Neural crest cell (in vitro differentiated cells): ENCODE measurements around the gene SNTA1. TPM values are rescaled to one million over a fixed set of nuclear protein-coding genes. Genes with fewer than 3 reads are reported as not detected.
"Not testable (repeated sequence)": the region's sequence is repeated elsewhere in the genome, so short reads cannot be mapped to it uniquely, and the experiment has no call there.

Experiments
- DNase-seq: peaks from one replicate; pipeline ENCODE4 v3.0.0; 2021; ENCODE audit warnings: low read depth, mixed read lengths, low spot score
- H3K27ac Mint-ChIP-seq: one replicate; pipeline ENCODE4 v1.8.0; 2021; ENCODE audit warnings: mild to moderate bottlenecking, mixed read lengths; ENCODE audit not compliant: unreplicated experiment
- H3K27me3 Mint-ChIP-seq: 2 replicates; pipeline ENCODE4 v1.8.0; 2021; ENCODE audit warnings: low read depth, mild to moderate bottlenecking, mixed read lengths
- H3K36me3 Mint-ChIP-seq: 2 replicates; pipeline ENCODE4 v1.8.0; 2021; ENCODE audit warnings: low read depth, mild to moderate bottlenecking, mixed read lengths
- H3K4me1 Mint-ChIP-seq: 2 replicates; pipeline ENCODE4 v1.8.0; 2021; ENCODE audit warnings: mixed read lengths
- H3K4me3 Mint-ChIP-seq: one replicate; pipeline ENCODE4 v1.8.0; 2021; ENCODE audit warnings: mild to moderate bottlenecking, mixed read lengths
- H3K9me3 Mint-ChIP-seq: 2 replicates; pipeline ENCODE4 v1.8.0; 2021; ENCODE audit warnings: mixed read lengths
- CTCF ChIP-seq: fragments of 200-600 bp; sonication (generic); conservative IDR thresholded peaks from 2 replicates; pipeline ENCODE4 v1.5.0; 2021; ENCODE audit warnings: antibody characterized with exemption, mild to moderate bottlenecking
- long read RNA-seq: library from polyadenylated mRNA; unstranded; transcript quantifications from one replicate; pipeline ENCODE4 v2.0.0, GENCODE V29; 2020
- total RNA-seq: library from RNA; stranded (reverse); gene quantifications from 2 replicates; pipeline ENCODE4 v1.2.1, GENCODE V29; 2021

Gene SNTA1
- 9.4 and 10.3 TPM in 2 replicates for total RNA-seq
- long read RNA-seq, partial matches to known transcripts, result 2 of 3 reads
- long read RNA-seq, other reads (novel, unspliced or antisense), result 1 of 3 reads

- DNase-seq, result peak; percentile 95
- peaks cover 18% of the 10 kb centered on the region for H3K4me1 Mint-ChIP-seq
- H3K27me3 Mint-ChIP-seq, result peaks cover 23% of the 10 kb centered on the region
- no peaks in the 10 kb centered on the region for H3K36me3 Mint-ChIP-seq
- H3K4me3 Mint-ChIP-seq, result peak within 1 kb of the TSS; percentile 92
- no peak for TF ChIP-seq CTCF
- peak within 1 kb of the TSS; percentile 89 for H3K27ac Mint-ChIP-seq
- peaks cover 4% of the 10 kb centered on the region for H3K9me3 Mint-ChIP-seq
Observed at GRCh38 chr20:33443512-33444239, at the start of gene SNTA1. TSS of gene SNTA1 (minus strand) at chr20:33443763. CDS start at chr20:33443620, 143 bp downstream.

- no peaks in the 10 kb centered on the region for H3K36me3 Mint-ChIP-seq
- TF ChIP-seq CTCF, result no peak
Observed at GRCh38 chr20:33490934-33491656, 47.5 kb upstream of the SNTA1 start.

GRCh38 chr20:33490023-33490933 is 46.7 kb upstream of the SNTA1 start, which contains the start of gene CBFA2T2:
TSS of gene CBFA2T2 (plus strand) at chr20:33490096. CDS start at chr20:33490268, 172 bp downstream.
- peak within 1 kb of the TSS; percentile 91 for H3K27ac Mint-ChIP-seq
- H3K36me3 Mint-ChIP-seq, result no peaks in the 10 kb centered on the region
- H3K4me1 Mint-ChIP-seq, result peaks cover 9% of the 10 kb centered on the region
- H3K27me3 Mint-ChIP-seq, result no peaks in the 10 kb centered on the region
- no peaks in the 10 kb centered on the region for H3K9me3 Mint-ChIP-seq
- peak within 1 kb of the TSS; percentile 87 for H3K4me3 Mint-ChIP-seq
- no peak for TF ChIP-seq CTCF
- DNase-seq, result no peak

More at GRCh38 chr20:33490934-33491656, 47.5 kb upstream of the SNTA1 start:
- Mint-ChIP-seq H3K4me1 (peaks cover 9% of the 10 kb centered on the region), H3K4me3 (peak overlapping the region; percentile 87), H3K27ac (peak overlapping the region; percentile 13), H3K9me3 (no peaks in the 10 kb centered on the region), H3K27me3 (no peaks in the 10 kb centered on the region)
- DNase-seq, result no peak

GRCh38 chr20:33489495-33490022 is 46.0 kb upstream of the SNTA1 start:
- Mint-ChIP-seq H3K27ac (peak overlapping the region; percentile 91), H3K4me3 (peak overlapping the region; percentile 87), H3K9me3 (no peaks in the 10 kb centered on the region), H3K4me1 (peaks cover 9% of the 10 kb centered on the region), H3K27me3 (no peaks in the 10 kb centered on the region), H3K36me3 (no peaks in the 10 kb centered on the region)
- peak; percentile 100 for DNase-seq
- no peak for TF ChIP-seq CTCF

- H3K4me1 Mint-ChIP-seq, H3K36me3 Mint-ChIP-seq, H3K27ac Mint-ChIP-seq, DNase-seq, H3K9me3 Mint-ChIP-seq, H3K27me3 Mint-ChIP-seq: not testable (repeated sequence)
- H3K4me3 Mint-ChIP-seq, result peak overlapping the region; percentile 76
Observed at GRCh38 chr20:33488661-33489494, 45.3 kb upstream of the SNTA1 start.
